CD4-positive, alpha-beta T cell treated with Interleukin-17A for 4 hours (primary cell): Measurements from ENCODE around the gene ABHD8.
A peak's percentile ranks its signal among the peaks of the same experiment; 100 is the strongest.

Source experiments
- DNase-seq: peaks from one replicate; pipeline ENCODE4 v3.0.0-alpha.2; 2020; ENCODE audit warnings: mixed read lengths

ABHD8 gene, protein sequence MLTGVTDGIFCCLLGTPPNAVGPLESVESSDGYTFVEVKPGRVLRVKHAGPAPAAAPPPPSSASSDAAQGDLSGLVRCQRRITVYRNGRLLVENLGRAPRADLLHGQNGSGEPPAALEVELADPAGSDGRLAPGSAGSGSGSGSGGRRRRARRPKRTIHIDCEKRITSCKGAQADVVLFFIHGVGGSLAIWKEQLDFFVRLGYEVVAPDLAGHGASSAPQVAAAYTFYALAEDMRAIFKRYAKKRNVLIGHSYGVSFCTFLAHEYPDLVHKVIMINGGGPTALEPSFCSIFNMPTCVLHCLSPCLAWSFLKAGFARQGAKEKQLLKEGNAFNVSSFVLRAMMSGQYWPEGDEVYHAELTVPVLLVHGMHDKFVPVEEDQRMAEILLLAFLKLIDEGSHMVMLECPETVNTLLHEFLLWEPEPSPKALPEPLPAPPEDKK

DNA sequence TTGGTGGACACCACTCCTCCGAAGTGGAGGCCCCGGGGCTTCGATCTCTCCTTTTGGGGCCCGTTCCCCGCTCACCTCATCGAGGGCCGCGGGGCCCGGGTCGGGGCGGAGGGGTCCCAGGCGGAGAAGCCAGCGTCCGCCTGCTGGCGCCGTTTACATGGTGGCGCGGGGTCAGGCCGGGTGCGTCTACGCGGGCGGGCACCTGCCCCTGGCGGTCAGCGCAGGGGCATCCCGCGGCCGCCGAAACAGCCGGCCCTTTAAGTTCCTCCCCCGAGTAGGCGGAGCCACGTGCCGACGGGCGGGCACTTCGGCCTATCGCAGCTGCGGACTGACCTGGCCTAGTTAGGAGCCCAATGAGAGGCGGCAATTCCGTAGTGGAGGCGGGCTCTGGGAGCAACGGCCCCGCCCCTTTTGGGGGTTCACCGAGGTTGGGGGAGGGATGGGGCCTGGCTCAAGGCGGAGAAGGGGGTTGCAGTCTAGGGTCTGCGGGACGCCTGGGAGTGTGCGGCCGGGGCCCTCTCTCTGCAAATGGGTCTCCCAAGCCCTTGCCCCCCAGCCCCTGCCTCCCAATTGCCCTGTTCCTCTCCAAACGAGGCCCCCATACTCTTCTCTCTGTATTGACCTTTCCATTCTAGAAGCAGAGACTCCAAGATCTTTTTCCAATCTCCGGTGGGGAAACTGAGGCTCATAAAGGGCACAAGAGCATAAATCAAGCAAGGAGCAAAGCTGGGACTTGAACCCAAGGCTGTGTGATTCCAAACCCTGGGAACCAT is at the start of gene ABHD8:
TSS of gene ABHD8 (minus strand) at position 259 of the 773 bp plus-strand sequence. CDS start 1,809 bp downstream, outside the sequence.
- peak; percentile 95 for DNase-seq

- no peak for DNase-seq
These were observed 49.5 kb upstream of the ABHD8 start for GRCh38 chr19:17352608-17353280.

- no peak for DNase-seq
These were observed 48.7 kb upstream of the ABHD8 start for GRCh38 chr19:17351815-17352435.

DNA sequence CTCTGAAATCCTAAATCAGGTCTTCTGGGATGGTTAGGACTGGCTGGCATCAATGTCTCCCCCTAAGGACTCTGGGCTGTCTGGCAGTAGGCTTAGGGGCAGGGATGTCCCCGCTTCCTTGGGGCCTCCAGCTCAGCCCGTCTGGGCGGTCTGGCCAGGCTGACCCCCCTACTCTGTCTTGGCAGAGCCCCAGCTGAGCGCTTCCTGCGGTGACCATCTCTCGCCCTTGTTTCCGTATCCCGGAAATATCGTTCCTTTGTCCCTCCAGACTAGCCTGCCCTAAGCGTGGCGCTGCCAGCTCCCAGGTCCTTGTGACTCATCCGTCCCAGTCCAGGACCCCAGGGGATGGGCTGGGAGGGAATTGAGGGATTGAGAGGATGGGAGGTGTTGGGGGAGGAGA is 45.5 kb upstream of the ABHD8 start:
- DNase-seq: no peak

GRCh38 chr19:17347877-17348276 is 44.7 kb upstream of the ABHD8 start:
- no peak for DNase-seq

GRCh38 chr19:17347361-17347760 is 44.1 kb upstream of the ABHD8 start:
- DNase-seq: no peak

DNA sequence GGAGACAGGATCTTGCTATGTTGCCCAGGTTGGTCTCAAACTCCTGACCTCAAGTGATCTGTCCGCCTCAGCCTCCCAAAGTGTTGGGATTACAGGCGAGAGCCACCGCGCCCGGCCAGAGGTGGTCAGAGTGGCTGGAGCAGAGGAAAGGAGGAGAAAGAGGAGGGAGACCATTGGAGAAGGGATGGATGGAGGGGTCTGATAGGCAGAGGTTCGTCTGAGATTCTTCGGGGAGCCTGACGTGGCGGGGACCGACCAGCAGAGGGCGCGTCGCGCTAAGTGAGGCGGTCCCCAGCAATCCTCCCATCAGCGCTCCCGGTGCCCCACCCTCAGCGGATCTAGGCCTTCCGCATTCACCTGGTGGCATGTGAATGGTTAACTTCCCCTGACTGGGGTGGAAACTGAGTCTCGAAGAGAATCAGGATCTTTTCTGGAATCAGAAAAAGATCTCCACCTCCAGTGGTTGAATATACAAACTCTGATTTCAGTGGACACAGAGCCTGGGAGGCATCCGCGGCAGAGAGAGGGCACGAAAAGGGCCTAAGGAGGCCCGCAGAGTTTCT is 43.0 kb upstream of the ABHD8 start:
- DNase-seq: peak; percentile 87

DNA sequence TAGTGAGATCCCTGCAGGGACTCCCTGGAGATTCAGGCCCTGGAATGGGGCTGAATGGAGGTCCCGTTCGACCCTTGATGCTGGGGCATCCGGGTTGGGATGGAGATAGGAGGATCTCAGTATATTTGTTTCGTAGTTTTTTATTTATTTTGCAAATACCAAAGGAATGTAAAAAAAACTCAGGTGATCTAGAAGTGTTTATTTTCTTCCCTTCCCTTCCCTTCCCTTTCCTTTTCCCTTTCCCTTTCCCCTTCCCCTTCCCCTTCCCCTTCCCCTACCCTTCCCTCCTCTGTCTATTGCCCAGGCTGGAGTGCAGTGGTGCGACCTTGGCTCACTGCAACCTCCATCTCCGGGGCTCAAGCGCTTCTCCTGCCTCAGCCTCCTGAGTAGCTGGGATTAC is 38.6 kb upstream of the ABHD8 start:
- DNase-seq: no peak

DNA sequence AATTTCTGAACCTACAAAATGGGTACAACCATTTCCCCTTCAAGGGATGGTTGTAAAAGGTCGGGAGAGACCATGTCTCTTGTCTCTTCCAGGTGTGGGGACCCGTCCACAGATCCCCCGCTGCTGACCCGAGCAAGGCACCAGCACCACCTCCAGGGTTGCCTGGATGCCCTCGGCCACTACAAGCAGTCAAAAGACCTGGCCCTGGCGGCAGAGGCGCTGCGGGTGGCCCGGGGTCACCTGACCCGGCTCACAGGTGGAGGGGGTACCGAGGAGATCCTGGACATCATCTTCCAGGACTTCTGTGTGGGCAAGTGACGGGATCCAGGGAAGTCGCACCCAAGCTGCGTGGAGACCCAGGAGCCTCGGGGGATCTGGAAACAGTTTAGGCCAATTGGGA is 38.2 kb upstream of the ABHD8 start:
- DNase-seq: no peak

DNA sequence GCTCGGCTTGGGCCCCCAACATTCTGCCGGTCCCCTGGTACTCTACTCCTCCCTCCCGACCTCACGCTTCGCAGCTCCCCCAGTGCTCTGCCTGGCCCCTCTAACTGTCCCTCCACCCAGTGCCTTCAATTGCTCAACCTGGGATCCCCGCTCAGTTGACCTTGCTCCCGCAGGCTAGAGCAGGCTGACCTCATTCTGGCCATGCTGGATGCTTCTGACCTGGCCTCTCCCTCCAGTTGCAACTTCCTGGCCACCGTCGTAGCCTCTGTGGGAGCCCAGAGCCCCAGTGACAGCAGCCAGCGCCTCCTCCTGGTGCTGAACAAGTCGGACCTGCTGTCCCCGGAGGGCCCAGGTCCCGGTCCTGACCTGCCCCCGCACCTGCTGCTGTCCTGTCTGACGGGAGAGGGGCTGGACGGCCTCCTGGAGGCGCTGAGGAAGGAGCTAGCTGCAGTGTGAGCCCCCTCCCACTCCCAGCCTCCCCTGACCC is 37.7 kb upstream of the ABHD8 start:
- no peak for DNase-seq

DNA sequence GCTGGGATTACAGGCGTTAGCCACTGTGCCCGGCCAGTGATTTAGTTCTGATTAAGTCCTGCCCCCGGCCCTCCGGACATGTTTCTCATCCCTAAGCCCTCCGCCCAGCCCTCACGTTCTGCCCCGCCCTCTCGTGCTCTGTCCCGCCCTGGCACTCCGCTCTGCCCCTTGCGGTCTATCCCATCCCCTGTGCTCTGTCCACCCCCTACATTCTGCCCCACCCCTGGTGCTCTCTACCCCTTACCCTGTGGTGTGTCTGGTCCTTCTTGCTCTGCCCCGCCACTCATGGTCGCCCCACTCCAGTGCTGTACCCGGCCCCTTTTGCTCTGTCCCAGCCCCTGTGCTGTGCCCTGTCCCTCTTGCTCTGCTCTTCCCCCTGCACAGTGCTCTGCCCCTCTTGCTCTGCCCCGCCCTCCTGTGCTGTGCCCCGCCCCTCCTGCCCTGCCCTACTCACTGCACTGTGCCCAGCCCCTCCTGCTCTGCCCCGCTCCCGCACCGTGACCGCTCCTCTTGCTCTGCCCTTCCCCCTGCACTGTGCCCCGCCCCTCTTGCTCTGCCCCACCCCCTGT is 37.2 kb upstream of the ABHD8 start:
- no peak for DNase-seq

DNA sequence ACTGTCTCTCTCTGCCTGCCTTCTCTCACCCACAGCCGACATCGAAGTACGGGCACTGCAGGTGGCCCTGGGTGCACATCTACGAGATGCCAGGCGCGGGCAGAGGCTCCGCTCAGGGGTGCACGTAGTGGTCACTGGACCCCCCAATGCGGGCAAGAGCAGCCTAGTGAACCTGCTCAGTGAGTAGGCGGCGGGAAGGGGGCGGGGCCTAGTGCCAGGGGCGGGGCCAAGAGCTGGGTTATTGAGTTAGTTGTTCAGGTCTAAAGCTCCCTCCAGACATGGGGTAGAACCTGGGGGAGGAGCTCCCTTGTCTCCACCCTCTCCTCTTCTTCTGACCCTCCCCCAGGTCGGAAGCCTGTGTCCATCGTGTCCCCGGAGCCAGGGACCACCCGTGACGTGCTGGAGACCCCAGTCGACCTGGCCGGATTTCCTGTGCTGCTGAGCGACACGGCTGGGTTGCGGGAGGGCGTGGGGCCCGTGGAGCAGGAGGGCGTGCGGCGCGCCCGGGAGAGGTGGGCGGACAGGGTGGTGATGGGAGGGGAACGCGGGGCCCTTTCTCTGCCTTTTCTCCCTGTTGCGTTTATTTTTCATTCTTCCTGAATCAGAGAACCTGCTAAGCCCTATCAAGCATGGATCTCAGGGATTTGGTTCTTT is 36.0 kb upstream of the ABHD8 start:
- peak; percentile 50 for DNase-seq

DNA sequence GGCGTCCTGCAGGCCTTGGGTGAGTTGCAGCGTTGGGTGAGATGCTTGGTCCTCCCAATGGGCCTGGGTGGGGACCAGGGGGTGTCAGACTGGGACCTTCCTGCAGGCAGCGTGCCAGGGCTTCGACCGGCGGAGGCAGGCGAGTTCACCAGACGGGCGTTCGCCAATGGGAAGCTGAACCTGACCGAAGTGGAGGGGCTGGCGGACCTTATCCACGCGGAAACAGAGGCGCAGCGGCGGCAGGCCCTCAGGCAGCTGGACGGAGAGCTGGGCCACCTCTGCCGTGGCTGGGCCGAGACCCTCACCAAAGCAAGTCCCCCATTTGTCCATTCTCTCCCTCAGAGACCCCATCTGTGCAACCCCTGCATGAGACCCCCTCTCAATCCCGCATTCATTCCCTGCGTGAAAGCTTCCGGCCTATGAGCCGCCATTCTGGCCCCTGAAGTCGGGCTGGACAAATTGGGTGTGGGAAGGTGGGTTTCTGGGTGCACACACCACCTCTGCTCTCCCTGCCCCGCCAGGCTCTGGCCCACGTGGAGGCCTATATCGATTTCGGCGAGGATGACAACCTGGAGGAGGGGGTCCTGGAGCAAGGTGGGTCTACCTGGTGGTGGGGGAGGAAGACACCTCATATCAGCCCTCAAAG is 35.3 kb upstream of the ABHD8 start:
- DNase-seq: no peak

GRCh38 chr19:17337675-17338432 is 34.6 kb upstream of the ABHD8 start:
- DNase-seq: peak; percentile 46

DNA sequence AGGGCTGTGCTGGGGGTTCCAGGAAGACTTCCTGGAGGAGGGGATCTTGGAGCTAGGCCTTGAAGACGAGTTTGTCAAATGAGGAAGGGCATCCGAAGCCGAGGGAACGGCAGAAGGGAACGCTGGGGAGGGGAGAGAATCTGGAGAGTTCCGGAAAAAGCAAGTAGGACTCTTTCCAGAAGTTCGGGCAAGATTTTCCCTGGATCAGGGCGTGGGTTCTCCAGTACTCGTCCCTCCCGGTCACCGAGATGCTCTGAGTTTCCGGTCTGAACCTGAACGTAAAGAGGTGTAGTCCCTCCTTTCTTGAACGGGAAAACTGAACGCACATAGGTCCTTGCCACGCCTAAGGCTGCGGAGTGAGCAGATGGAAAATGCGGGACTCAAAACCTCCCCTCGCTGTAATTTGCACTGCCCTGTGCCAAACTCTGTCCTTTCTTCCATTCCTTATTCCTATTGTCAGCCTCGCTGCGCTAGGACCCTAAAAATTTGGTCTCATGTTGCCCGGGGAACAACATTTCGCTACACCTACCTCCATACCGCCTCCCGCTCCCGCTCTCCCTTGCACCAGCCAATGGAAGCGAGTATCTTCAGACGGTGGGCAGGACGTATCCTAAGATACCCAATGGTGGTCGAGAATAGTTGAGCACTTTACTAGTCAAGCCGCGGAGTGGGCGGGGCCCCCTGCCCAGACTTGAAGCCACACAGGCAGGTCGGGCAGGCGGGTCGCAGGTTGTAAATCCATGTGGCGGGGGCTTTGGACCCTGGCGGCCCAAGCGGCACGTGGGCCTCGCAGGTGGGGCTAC is 33.8 kb upstream of the ABHD8 start, which contains the start of gene GTPBP3:
TSS of gene GTPBP3 (plus strand) at position 682 of the 803 bp plus-strand sequence. CDS start at position 741, 59 bp downstream.
- DNase-seq: peak; percentile 98

DNA sequence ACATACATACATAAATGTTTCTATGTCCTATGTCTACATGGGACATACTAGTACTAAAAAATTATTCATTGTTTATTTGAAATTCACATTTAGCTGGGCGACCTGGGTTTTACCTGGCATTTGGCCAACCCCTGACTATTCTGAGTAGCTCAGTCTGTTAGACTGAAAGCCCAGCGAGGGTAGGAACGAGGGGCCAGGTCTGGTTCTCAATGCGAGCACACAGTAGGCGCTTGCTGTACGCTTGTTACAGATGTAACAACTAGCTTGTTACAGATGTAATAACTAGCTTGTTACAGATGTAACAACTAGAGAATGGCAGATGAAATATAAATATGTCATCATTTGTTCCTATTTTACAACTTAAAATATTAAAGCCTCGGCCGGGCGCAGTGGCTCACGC is 32.4 kb upstream of the ABHD8 start:
- DNase-seq: no peak

- peak; percentile 95 for DNase-seq
These were observed 31.5 kb upstream of the ABHD8 start, which contains the start of gene ANO8 for GRCh38 chr19:17334414-17335409. ANO8 (minus strand) TSS chr19:17334855; CDS start chr19:17334670, 185 bp downstream.
